Brain pericyte (primary cell): ENCODE data around the gene TMEM178B.

Experiments used
- DNase-seq: peaks from one replicate; pipeline ENCODE4 v3.0.0-alpha.2; 2012; ENCODE audit warnings: low read depth, low spot score

TMEM178B gene

GRCh38 chr7:141464551-141464950, 390.7 kb downstream of the TMEM178B start:
- no peak for DNase-seq

GRCh38 chr7:141466151-141466904, 392.5 kb downstream of the TMEM178B start:
- no peak for DNase-seq

GRCh38 chr7:141468341-141468740, 394.5 kb downstream of the TMEM178B start:
- DNase-seq, result no peak

- DNase-seq, result no peak
These were observed 401.8 kb downstream of the TMEM178B start for GRCh38 chr7:141475679-141476078.

GRCh38 chr7:141477865-141478264, 404.0 kb downstream of the TMEM178B start:
- no peak for DNase-seq

- DNase-seq, result no peak
These were observed 405.0 kb downstream of the TMEM178B start for GRCh38 chr7:141478845-141479244.

GRCh38 chr7:141480953-141481352, 407.1 kb downstream of the TMEM178B start:
- no peak for DNase-seq

- DNase-seq, result no peak
These were observed 408.1 kb downstream of the TMEM178B start for GRCh38 chr7:141481971-141482370.

- DNase-seq, result no peak
These were observed 409.2 kb downstream of the TMEM178B start for GRCh38 chr7:141483044-141483443.

- no peak for DNase-seq
These were observed 411.0 kb downstream of the TMEM178B start for GRCh38 chr7:141484907-141485306.

GRCh38 chr7:141486959-141487358, 413.1 kb downstream of the TMEM178B start:
- DNase-seq, result no peak

- DNase-seq, result no peak
These were observed 416.6 kb downstream of the TMEM178B start for GRCh38 chr7:141490474-141490873.

GRCh38 chr7:141495057-141495456, 421.2 kb downstream of the TMEM178B start:
- no peak for DNase-seq

- no peak for DNase-seq
These were observed 423.5 kb downstream of the TMEM178B start for GRCh38 chr7:141497391-141497790.

- DNase-seq, result no peak
These were observed 426.7 kb downstream of the TMEM178B start for GRCh38 chr7:141500608-141501007.

- DNase-seq, result no peak
These were observed 427.6 kb downstream of the TMEM178B start for GRCh38 chr7:141501451-141501850.

GRCh38 chr7:141511316-141511675, 437.4 kb downstream of the TMEM178B start:
- DNase-seq, result no peak

- DNase-seq, result no peak
These were observed 438.0 kb downstream of the TMEM178B start for GRCh38 chr7:141511676-141512396.

- DNase-seq, result no peak
These were observed 438.7 kb downstream of the TMEM178B start for GRCh38 chr7:141512597-141512996.

GRCh38 chr7:141513720-141514119, 439.9 kb downstream of the TMEM178B start:
- DNase-seq, result no peak

- no peak for DNase-seq
These were observed 442.1 kb downstream of the TMEM178B start for GRCh38 chr7:141515941-141516340.

- no peak for DNase-seq
These were observed 445.8 kb downstream of the TMEM178B start for GRCh38 chr7:141519623-141520022.

- no peak for DNase-seq
These were observed 448.9 kb downstream of the TMEM178B start for GRCh38 chr7:141522657-141523342.
